ENCODE data around the gene COA7.

GRCh38 chr1:52663716-52664115 is 34.4 kb downstream of the COA7 start:
- TF ChIP-seq FOXM1 (IDR thresholded peaks at IDR 0.05; ENCODE audit: low read depth): no peak
- no peak for TF ChIP-seq SMC3 (IDR thresholded peaks at IDR 0.05; ENCODE audit: low read depth, low read length)
